Measurements from ENCODE around the gene RPN1.

The RPN1 gene

DNA sequence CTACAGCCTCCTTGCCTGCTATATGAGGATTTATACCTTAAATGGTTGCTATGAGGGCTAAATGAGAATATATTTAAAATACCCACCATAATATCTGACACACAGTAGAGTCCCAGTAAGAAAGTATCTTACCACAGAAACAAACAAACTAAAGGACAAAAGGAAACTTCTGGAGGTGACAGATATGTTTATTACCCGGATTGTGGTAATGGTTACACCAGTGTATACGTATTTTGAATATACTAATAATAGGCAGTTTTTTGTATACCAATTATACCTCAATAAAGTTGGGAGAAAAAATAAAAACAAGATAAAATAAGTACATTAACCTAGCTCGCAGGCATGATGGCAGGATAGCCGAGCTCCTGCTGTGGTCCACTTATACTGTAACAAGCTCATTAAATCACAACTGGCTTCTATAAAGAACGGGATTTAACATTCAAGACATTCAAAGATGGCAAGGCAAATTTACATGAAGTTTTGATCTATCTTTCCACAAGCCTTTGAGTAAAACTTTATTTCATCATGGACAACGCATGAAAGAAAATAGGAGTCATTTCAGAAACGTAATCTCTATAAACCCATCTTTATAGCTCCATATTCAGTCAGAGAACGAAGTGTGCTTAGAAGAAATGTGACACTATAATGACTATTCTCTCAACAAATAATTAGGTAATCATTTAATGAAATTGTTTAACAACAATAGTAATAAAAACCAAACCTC, 1.5 kb downstream of the RPN1 start:
- no peak for DNase-seq

DNA sequence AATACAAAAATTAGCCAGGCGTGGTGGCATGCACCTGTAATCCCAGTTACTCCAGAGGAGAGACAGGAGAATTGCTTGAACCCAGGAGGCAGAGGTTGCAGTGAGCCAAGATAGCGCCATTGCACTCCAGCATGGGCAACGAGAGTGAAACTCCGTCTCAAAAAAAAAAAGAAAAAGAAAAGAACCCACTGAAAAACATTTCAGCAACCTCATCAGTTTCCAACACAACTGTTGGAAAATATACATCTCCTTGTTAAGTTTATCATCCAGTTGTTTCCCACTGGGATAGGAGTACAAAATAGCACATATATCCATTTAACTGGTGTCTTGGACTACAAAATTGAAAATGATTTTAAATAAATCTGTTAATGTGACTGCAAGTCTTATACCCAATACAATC, 2.2 kb downstream of the RPN1 start:
- DNase-seq = no peak

DNA sequence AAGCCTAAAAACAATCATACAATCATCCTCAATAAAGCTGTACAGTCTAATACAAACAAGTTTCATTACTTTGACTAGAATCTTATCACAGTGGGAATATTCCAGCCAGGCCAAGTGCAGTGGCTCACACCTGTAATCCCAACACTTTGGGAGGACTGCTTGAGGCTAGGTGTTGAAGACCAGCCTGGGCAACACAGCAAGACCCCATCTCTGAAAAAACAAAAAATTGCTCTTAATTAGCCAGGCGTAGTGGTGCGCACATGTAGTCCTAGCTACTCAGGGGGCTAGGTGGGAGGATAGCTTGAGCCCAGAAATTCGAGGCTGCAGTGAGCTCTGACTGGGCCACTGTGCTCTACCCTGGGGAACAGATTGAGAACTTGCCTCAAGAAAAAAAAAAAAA, 3.3 kb downstream of the RPN1 start:
- no peak for DNase-seq

GRCh38 chr3:128634075-128634611, 16.5 kb downstream of the RPN1 start:
- DNase-seq = no peak

- no peak for DNase-seq
Measured at GRCh38 chr3:128632301-128632700, 18.3 kb downstream of the RPN1 start.

GRCh38 chr3:128629936-128630335, 20.7 kb downstream of the RPN1 start:
- no peak for DNase-seq

GRCh38 chr3:128625409-128625945, 25.1 kb downstream of the RPN1 start:
- no peak for DNase-seq

DNA sequence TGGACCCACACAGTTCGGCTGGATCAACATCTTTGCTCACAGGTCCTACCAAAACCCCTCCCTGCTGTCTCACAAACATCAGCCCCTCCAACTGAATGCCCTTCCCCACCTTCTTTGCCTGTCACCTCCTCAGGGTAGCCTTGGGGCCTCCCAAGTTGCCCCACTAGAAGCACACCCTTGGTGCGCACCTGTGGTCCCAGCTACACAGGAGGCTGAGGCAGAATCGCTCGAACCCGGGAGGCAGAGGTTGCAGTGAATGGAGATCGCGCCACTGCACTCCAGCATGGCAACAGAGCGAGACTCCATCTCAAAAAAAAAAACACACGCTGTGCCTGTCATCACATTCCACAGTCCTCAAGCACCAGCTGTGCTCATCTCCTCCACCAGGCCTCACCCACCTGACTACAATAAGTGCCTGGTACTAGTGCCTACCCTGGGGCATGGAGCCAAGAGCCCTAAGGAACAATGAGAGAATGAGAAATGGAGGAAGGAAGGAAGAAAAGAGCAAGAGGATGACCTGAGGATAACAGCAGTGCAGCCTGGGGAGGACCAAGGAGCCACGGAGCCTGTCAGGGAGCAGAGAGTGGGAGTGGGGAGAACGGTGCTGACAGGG, 26.0 kb downstream of the RPN1 start:
- no peak for DNase-seq

DNA sequence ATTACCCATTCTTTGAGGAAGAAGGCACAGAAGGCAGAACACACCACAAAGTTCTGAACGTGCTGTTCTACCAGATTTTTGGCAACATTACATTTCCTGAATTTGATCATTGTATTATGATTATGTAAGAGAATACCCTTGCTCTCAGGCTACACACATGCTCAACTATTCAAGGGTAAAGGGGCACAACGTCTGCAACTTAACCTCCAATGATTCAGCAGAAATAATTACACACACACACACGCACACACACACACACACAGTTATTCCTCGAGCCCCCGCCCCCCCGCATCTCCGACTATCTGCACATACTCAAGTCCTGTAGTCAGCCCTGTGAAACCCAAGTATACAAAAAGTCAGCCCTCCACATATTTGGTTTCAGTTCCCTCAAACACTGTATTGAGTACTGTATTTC, 26.8 kb downstream of the RPN1 start:
- no peak for DNase-seq

GRCh38 chr3:128621931-128622330, 28.7 kb downstream of the RPN1 start:
- no peak for DNase-seq

GRCh38 chr3:128621234-128621633, 29.4 kb downstream of the RPN1 start:
- DNase-seq = no peak

DNA sequence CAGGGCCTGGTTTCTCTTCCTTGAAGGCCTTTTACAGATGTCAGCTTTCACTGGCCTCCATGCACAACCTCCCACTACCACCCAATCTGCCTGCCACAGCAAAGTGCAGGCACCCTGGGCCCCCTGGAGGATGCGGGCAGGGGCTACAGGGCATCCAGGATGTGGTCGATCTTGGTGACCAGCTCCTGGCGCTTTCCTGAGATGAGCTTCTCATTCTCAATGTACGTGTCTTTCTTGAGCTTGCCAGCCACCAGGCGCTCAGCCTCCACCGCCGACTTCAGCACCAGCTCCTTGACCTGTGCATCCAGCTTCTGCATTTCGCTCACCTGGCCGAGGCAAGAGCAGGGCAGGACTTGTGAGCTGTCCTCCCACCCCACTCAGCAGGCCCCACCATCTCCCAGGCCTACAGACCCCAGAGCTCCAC, 30.3 kb downstream of the RPN1 start:
- no peak for DNase-seq

- no peak for DNase-seq
Measured at GRCh38 chr3:128619146-128619890, 31.3 kb downstream of the RPN1 start.

DNA sequence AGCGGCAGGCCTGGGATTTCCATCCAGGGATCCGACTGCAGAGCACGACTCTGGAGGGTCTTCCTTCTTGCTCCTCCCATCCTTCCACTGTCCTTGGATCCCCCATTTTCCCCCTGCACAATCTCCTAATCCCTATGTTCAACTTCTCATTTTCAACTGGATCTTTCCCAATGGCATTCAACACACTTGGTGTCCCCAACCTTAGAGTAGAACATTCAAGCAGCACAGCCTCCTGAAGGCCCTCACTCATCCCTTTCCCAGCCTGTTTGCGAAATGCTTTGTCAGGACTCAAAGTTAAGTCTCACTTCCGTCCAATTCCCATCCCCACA, 32.3 kb downstream of the RPN1 start:
- no peak for DNase-seq

DNA sequence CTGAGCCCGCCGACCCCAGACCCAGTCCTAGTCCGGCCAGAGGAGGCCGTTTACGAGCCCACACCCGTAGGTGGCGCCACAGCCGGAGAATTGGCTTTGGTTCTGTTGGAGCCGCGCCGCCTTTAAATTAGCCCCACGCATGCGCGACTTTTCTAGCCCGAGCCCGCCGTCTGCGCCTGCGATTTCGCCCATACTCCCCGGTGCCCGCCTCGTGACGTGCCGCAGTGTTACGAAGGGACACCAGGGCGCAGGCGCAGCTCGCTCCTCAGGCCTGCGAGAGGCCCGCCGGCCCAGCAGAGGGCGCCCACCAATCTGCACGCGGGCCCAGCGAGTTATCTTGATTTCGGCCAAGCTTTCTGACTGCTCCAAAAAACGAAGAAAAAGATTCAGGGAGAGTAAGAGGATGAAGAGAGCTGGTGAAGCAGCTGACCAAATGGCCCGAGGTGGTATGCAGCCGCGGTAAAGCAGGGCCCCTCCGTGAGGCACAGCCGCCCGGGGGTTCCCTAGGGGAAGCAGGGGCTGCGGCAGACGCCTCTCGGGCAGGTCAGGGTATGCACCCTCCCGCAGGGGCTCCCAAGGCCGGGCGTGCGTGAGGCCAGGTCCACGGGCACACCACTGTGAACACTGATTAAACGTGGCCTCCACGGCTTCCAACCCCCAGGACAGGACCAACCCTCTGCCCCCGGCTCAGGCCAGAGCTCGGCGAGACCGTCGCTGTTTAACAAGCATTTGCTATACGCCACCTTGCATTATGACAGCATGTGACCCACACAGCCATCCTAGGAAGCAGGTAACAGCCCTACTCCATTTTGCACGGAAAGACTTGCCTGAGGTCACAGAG, 32.8 kb downstream of the RPN1 start:
- peak; percentile 96 to 98 for DNase-seq

GRCh38 chr3:128617270-128617556, 33.4 kb downstream of the RPN1 start:
- DNase-seq = no peak

GRCh38 chr3:128616516-128617269, 33.9 kb downstream of the RPN1 start:
- DNase-seq = no peak

DNA sequence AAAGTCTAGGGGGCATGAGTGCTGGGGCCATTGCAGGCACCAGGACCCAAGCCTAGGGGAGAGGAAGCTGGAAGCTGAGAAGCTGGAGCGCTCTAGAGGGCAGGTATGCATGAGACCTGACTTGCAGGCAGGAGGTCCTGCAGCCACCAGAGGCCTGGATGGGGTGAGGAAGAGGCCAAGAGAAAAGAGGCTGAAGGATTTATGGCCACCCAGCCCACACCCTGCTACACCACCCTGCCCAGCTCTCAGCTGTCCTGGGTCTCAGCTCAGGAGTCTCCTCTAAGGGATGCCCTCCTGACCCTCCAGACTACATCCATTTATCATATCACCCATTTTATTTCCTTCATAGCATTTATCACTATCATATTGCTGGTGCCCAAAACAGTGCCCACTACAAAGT, 36.5 kb downstream of the RPN1 start:
- DNase-seq = no peak

GRCh38 chr3:128613083-128613829, 37.4 kb downstream of the RPN1 start:
- DNase-seq = no peak

GRCh38 chr3:128610451-128611070, 40.1 kb downstream of the RPN1 start:
- DNase-seq = no peak

- no peak for DNase-seq
Measured at GRCh38 chr3:128609294-128609693, 41.3 kb downstream of the RPN1 start.
